ENCODE data around the gene DCUN1D3.
"Not testable (repeated sequence)": the region's sequence is repeated elsewhere in the genome, so short reads cannot be mapped to it uniquely, and the experiment has no call there.

Gene DCUN1D3

DNA sequence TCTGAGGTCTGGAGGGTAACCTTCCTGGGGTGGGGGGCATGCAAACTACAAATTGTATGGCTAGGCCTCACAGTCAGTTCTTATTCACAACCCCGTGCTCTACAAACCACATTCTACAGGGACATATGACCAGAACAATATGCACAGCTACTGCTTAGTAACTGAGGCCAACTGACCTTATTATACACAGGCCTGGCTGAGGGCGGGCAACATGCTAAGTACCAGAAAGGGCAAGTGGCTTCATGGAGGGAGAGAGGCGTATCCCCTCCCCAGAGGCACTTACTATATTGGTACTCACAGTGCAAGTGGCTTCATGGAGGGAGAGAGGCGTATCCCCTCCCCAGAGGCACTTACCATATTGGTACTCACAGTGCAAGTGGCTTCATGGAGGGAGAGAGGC lies 39.2 kb downstream of the DCUN1D3 start:
- DNase-seq = not testable (repeated sequence)

DNA sequence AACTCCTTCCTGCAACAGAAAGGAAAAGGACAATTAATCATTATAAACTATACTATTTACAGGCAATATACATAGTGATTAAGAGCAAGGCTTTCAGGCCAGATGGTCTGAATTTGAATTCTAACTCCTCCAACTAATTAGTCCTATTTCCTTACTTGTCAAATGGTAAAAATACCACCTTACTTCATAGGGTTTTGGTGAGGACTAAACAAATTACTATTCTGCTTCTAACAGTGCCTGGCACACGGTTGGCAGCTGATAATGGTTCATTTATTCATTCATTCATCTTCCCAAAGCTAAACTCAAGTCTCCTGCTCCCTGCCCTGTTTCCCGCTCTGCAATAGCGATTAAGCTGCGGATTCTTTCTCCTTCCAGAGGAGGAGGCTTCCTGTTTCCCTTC lies 39.8 kb downstream of the DCUN1D3 start:
- no peak for DNase-seq

DNA sequence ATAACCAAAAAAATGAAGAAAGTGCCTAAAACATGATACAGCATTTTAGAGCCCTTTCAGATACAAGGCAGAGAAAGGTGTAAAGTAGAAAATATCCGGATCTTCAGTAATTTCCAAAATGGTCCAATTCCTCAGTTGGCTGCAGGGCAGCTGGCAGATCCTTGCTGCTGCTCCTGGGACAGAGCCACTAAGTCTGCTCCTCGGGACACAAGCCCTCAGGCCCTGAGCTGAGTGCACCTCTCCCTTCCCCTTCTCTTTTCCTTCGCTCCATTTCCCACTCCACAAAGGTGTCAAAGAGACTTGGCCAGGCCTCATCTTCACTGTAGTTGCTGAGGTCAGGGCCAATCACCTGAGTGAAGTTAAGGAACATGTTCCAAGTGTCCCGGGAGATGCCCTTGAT lies 40.5 kb downstream of the DCUN1D3 start:
- DNase-seq = no peak

DNA sequence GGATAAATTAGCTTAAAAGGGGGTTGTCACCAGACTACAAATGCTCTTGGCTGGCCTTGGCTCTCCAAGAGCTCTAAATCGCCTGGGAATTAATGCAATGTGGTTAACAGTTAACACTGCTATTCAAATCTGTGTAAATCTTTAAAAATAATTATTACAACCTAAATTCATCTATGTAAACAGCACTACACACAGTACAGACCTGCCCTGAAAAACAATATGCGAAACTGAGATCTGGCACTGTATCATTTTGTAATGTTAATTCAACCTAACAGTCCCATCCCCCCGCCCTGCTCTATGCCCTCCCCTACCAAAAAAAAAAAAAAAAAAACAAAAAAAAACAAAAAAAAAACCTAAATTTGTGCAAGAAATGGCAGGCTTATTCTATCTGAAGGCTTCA lies 40.9 kb downstream of the DCUN1D3 start:
- DNase-seq = no peak

DNA sequence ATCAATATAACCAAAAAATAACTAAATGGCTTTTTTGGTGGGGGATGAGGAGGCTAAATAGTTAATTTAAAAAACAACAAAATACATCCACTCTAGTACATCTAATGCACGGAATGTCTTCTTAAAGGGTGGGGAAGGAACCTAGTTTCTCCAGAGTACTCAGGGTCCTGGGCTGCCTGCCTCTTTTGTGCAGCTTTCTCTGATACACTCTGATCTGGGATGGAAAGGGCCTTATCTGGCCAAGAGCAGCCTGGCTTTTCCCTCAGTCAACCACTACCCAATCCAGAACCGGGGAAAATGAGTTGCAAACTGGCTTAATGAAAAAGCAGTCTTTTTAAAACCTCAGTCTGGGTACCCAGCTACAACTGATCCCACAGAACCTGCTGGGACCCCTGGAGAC lies 42.9 kb downstream of the DCUN1D3 start:
- DNase-seq = no peak

DNA sequence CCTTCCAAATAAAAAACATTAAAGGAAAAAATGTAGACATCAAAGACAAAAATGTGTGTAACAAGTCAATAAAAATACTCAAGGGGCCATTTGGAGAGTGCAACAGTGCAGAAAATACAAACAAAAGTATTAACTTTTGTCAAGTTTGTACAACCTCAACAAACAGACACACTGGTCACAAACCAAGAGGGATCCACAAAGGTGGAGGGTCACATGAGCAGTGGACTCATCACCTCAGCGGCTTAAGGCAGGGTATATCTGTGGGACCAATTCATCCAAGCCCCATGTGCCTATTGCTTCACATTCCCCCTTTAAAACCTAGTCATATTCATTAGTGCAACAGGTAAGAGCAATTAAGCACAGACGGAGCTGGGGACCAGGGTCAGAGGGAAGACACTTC lies 45.2 kb downstream of the DCUN1D3 start:
- DNase-seq = no peak

DNA sequence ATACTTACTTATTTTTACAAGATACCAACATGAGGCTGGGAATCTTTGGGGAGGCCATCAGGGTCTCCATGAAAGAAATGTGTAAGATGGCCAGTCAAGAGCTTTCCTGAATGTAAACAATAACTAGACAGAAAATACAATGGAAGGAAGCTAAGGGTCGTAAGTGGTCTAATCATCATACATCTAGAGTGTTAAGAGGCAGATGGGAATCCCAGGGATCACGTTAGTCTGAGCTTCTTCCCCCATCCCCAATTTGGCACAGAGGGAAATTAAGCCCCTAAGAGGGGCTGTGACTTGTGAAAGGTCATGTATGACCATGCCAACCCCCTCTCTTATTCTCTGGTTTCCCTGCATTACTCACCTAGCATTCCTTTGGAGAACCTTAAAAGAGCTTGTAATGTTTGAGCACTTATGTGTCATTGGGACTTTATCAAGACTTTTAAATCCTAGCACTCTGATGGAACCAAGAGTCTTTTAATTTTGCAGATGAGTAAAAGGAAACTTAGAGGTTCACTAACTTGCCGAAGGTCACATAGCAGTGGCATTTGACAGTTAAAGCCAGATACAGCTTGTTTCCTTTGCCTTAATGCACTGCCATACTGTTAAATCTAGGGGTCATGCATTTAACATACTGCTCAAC lies 46.1 kb downstream of the DCUN1D3 start:
- no peak for DNase-seq

DNA sequence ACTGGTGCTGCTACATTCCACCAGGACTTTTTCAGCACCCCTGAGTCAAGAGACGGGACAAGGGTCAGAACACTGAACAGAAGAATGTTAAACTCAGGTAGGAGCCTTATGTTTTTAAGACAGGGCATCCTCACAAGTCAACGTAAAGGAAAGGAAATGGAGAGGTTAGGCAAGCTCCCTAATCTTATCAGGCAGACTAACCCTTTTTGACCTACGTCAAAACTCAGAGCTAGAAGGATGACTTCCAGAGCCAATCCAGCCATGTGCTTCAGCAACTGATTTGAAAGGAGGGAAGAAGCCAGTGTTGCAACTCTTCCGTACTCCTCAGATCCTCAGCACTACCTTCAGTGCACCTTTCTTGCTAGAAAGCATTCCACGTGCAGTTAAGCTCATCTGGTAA lies 47.0 kb downstream of the DCUN1D3 start:
- DNase-seq = no peak

DNA sequence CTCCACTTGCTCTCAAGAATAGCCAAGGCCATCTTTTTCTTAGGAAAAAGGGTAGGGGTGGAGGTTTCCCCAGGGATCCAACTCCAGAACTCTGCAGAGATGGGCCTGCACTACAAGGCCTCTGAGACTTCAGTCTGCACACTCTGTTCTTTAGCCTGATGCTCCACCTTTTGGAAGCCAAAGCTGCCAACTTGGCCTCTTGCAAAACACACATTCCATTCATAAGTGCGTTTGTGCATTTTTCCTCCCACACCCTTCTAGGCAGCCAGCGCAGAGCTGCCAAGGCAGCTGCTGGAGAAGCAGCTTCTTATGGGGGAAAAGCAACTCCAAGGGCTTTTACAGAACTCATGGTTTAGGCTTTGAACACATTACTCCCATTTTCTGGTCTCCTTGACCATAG lies 48.6 kb downstream of the DCUN1D3 start:
- no peak for DNase-seq

DNA sequence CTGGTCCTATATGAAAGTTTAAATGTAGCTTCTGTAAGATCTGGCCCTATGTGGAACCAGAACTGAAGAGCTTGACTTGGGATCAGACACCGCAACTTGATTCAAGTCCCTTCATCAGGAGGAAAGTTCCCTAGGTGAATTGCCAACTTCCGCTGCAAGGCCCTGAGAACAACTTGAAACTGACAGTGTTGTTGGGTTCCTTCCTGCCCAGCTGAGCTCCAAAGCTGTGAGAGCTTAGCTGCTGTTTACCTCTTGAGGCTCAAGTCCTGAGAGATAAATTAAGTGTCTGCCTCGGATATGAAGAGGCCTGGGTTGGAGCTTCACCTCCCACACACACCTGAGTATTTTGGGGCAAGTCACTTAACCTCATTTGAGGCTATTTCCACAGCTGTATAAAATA lies 49.2 kb downstream of the DCUN1D3 start:
- no peak for DNase-seq

DNA sequence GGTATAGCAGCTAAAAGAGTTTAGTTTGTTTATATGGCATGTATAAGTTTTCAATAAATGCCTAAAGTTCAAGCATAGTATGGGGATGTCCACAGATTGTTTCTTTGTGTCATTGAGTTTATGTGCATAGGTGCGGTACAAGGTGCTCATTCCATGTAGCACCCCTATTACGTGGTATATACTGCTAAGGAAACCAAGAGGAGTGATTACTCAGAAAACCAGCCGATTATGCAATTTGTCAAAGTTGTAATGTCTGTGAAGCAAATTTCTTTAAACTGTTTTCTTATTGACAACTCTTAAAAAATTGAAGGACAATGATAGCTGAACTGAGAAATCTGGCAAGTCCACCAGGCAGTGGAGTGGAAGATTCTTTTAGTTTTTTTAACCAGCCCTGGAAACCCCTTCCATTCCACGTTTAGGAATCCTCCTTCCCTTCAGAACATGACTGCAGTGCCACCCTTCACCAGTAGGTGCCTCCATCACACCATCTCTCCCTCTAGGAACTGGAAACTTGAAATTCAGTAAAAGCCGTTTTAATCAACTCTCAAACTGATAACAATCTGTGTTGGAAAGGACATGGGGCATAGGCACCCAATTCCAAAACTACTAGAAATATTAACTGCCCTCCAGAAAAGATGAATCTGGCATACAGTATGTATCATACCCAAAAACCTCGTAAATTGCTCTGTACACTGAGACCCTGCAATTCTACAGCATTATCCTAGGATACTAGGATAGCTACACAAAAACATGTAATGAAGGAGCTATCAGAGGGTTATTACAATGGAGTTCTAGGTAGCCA lies 50.4 kb downstream of the DCUN1D3 start:
- DNase-seq = peak; percentile 23

DNA sequence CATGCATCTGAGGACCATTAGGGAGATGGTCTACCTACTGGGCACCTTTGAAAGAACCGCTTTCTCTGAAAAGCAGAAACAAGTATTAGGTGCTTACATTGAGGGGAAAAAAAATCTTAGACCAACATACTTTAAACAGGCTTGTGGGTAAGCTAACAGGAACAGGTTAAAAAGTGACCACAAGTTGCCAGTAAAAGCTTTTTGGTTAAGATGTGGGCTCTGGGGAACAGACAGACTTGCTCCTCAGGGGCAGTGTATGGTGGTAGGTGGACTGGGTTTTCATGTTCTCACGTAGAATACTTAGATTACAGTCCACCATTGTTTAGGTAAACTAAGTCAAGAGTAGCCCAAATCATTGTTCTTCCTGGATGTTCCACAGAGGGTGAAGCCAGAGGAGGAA lies 52.6 kb downstream of the DCUN1D3 start:
- no peak for DNase-seq

DNA sequence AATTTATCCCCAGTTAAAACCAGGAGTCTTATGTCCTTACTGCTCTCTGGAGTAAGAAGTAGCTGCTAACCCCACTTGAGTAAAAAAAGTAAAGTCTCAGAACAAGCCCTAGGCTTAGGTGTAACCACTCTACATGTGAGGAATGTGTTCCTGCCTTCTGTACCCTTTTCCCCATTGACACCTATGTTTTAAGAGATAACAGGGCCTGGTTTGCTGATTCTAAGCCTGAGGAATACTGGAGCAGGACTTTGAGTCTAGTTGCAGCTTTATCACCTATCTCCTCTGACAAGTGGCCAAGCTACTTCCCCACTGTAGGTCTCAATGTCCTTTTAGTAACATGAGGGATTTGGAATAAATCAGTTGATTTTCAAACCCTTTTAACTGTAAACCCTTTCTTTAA lies 53.6 kb downstream of the DCUN1D3 start:
- no peak for DNase-seq

DNA sequence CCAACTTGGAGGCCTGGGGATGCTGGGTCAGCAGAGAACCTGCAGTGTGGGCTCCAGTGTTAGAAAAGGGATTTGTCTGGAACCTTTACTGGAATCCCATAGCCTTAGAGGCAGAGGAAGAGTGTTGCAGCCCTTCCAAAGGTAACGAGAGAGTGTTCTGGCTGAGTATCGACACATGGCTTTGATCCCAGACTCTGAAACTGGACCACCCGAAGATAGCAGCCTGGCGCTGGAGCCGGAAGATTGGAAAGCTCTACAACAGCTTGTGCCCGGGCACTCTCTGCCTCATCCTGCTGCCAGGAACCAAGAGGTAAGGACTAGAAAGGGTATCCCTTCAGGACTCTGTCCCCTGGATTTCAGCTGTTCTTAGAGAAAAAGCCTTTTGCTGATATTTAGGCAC lies 54.1 kb downstream of the DCUN1D3 start:
- DNase-seq = no peak

DNA sequence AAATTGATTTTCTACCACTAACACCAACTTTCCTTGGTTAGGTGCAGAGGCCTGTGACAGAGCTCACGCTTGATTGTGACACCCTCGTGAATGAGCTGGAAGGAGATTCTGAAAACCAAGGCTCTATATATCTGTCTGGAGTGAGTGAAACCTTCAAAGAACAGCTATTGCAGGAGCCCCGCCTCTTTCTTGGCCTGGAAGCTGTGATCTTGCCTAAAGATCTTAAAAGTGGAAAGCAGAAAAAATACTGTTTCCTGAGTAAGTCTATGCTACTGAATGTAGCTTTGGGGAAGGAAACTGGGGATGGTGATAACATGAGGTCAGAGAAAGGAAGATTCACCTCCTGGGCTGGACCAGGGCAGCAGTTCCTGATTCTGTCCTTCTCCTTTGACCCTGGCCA lies 55.6 kb downstream of the DCUN1D3 start:
- no peak for DNase-seq

DNA sequence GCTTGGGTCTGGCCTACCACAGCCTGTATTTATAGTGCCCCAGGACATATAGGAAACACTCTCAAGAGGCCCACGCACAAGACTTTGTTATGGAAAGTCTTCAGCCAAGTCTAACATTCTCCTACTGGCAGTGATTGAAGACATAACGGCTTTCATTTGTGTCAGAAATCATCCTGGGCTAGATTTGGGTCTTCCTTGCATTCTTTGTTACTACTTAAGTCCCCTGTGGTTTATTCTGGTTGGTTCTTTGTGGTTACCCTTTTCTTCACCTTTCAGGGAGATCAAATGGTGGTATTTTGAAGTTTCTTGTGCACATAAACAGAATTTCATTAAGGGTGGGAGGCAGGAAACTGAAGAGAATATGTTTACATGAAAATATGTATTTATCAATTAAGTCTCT lies 56.1 kb downstream of the DCUN1D3 start:
- no peak for DNase-seq

DNA sequence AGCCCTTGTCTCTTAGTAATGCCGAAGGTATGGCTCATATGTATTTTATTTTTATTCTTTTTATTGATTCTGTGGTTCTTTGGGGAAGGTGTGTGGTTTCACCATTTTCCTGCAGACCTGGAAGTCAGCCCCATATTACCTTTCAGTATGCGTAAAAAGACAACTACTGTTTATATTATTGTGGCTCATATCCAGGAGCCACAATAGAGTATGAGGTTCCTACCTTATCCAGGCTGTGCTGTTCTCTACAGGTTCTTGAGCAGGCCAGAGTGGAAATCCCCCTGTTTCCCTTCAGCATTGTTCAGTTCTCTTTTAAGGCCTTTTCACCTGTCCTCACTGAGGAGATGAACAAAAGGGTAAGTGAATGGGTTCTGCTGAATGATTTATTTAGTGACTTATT lies 60.7 kb downstream of the DCUN1D3 start:
- DNase-seq = no peak

DNA sequence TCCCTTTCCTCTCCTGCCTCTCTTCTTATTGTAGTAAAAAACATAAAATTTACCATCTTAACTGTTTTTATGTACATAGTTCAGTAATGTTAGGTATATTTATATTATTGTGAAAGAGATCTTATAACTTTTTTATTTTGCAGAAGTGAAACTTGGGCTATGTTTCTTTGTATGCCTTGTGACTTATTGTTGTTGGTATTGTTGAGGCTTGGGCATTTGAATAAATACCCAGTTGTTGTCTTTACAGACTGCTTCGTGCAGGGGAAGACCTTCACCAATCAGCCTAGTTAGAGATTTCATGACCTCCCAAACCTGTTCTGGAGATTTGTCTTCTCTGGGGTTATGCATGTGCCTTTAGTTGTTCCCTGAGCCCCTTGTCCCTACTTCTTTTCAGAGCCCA lies 61.9 kb downstream of the DCUN1D3 start:
- no peak for DNase-seq

DNA sequence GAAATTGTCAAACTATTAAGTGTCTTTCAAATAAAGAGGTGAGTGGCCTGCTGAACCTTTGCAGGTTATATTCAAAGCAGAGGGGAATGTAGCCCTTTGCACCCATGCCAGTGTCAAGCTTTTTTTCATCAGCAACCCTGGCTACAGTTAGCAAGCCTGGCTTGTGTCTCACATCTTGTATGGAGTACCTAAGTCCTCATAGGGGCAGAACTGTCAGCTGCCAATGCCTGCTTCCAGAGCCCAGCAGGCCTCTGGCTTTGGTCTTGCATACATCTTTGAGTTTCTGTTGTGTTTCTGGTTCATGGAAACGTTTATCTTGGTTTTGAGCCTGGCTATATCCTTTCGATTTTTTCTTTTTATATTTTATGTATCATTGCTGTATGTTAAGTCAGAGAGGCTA lies 67.1 kb downstream of the DCUN1D3 start:
- DNase-seq = no peak

DNA sequence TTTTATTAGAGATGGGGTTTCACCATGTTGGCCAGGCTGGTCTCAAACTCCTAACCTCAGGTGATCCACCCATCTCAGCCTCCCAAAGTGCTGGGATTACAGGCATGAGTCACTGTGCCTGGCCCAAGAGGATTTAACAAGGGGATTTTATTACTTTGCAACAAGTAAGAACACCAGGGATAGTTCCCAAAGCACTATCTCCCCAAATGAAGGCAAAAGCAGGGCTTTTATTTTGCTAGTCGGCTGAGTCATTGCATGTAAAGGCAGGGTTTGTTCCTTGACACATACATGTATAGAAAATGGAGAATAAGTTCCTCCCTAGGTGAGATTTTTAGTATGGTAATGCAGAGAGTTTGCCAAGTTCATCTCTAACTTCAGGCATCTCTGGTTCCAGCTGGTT lies 69.8 kb downstream of the DCUN1D3 start:
- no peak for DNase-seq

DNA sequence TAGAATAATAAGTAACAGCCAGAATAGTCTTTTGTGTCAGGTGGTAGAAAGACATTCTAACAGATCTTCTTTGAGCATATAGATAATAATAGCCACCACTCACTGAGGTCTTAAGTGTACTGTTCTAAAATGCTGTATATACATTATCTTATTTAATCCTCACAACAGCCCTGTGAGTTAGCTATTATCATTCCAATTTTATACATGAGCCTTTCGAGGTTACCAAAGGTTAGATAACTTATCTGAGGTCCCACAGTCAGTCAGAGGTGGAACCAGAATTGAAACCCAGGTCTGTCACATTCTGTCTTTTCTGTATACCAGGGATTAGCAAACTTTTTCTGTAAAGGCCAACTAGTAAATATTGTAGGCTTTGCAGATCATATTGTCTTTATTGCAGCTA lies 70.6 kb downstream of the DCUN1D3 start:
- no peak for DNase-seq

DNA sequence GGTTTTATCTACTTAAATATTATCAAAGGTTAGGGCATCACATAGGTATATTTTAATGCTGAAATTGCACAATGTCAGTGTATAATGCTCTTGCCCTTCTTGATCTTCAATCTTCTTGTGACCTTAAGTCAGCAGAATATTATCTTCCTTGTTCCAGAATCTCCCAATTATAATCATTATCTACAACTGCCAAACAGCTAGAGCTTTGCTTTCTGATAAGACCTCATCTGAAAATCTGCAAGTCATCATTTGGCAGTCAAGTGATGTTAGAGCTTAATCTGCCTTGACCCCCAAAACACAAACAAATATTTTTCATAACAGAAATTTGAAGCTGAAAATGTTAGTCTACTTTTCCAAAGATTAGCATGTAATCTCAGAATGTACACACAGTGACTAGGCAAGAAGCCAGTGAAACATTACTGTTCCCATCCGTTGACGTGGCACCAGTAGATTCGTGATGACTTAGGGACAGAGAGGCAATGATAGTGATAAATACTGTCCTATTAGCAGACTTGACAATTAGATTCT lies 74.1 kb downstream of the DCUN1D3 start:
- DNase-seq = no peak

DNA sequence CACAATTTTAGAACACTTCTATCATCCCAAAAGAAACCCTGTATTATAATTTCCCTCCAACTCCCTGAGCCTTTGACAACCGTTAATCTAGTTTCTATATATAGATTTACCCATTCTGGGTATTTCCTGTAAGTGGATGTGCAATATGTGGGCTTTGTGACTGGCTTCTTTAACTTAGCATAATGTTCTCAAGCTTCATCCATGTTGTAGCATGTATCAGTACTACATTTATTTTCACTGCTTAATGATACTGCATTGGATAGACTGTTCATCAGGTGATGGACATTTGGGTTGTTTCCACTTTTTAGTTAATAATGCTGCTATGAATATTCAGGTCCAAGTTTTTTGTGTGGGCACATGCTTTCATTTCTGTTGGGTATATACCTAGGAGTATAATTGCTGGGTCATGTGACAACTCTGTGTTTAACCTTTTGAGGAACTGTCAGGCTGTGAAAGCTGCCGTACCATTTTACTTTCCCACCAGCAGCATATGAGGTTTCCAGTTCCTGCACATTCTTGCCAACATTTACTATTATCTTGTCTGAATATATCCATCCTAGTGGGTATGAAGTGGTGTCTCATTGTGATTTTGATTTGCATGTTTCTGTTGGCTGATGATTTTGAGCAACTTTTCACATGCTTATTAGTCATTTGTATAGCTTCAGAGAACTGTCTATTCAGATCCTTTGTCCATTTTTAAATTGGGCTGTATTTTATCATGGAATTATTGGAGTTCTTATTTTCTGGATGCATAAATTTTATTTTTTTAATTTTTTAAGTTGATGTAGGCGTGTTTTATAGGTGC lies 77.4 kb downstream of the DCUN1D3 start:
- DNase-seq = no peak

DNA sequence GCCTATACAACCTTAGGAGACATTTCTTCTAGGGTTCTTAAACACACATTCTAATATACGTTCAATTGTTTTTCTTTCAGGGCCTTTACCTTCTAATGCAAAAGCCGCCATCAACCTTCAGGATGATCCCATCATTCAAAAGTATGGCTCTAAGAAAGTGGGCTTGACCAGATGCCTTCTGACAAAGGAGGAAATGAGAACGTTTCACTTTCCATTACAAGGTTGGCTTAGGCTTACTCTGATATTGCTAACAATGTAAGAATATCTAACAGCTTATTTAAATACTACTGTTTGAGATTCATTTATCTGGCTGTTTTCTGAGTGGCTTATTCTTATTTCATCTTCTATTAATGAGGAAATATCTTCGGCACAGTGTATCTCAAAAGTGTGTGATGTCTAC lies 78.5 kb downstream of the DCUN1D3 start:
- no peak for DNase-seq
